Rectal smooth muscle tissue (tissue), 1 donor: Measurements from ENCODE around the gene NDUFC1.
A peak's percentile ranks its signal among the peaks of the same experiment; 100 is the strongest.
"Not testable (repeated sequence)": the region's sequence is repeated elsewhere in the genome, so short reads cannot be mapped to it uniquely, and the experiment has no call there.

ENCODE experiments used
- H3K27ac ChIP-seq: one replicate; pipeline ENCODE4 v1.7.0; 2013; ENCODE audit warnings: low read depth, low read length, inconsistent platforms
- H3K27me3 ChIP-seq: one replicate; pipeline ENCODE4 v1.7.0; 2013; ENCODE audit warnings: low read length; ENCODE audit not compliant: control insufficient read depth, insufficient read depth
- H3K36me3 ChIP-seq: one replicate; pipeline ENCODE4 v1.7.0; 2013; ENCODE audit warnings: low read length; ENCODE audit not compliant: control insufficient read depth, insufficient read depth
- H3K4me1 ChIP-seq: one replicate; pipeline ENCODE4 v1.7.0; 2013; ENCODE audit warnings: low read length; ENCODE audit not compliant: control insufficient read depth, insufficient read depth
- H3K4me3 ChIP-seq: one replicate; pipeline ENCODE4 v1.7.0; 2013; ENCODE audit warnings: low read length
- H3K9ac ChIP-seq: one replicate; pipeline ENCODE4 v1.7.0; 2013; ENCODE audit warnings: low read length

The NDUFC1 gene

GRCh38 chr4:139301821-139302611 is at the start of gene NDUFC1:
Gene NDUFC1 (minus strand): TSS chr4:139302477. CDS start chr4:139295798, 6,679 bp downstream.
- peak within 1 kb of the TSS; percentile 96 for H3K4me3 ChIP-seq
- H3K36me3 ChIP-seq, result peaks cover 4% of the 10 kb centered on the region
- H3K27me3 ChIP-seq, result no peaks in the 10 kb centered on the region
- H3K9ac ChIP-seq, result peak within 1 kb of the TSS; percentile 87
- peaks cover 17% of the 10 kb centered on the region for H3K4me1 ChIP-seq
- H3K27ac ChIP-seq, result peak within 1 kb of the TSS; percentile 98

- no peak overlapping the region for H3K9ac ChIP-seq
- H3K27me3 ChIP-seq, result no peaks in the 10 kb centered on the region
- no peak overlapping the region for H3K27ac ChIP-seq
- no peak overlapping the region for H3K4me3 ChIP-seq
- no peaks in the 10 kb centered on the region for H3K36me3 ChIP-seq
- H3K4me1 ChIP-seq, result no peaks in the 10 kb centered on the region
Measured at GRCh38 chr4:139337612-139338011, 35.3 kb upstream of the NDUFC1 start.

- Histone ChIP-seq H3K9ac (no peak overlapping the region), H3K27ac (no peak overlapping the region), H3K4me3 (no peak overlapping the region), H3K27me3 (no peaks in the 10 kb centered on the region), H3K36me3 (no peaks in the 10 kb centered on the region), H3K4me1 (no peaks in the 10 kb centered on the region)
Measured at GRCh38 chr4:139333046-139333445, 30.8 kb upstream of the NDUFC1 start.

- Histone ChIP-seq H3K4me3 (no peak overlapping the region), H3K36me3 (no peaks in the 10 kb centered on the region), H3K4me1 (no peaks in the 10 kb centered on the region), H3K27ac (no peak overlapping the region), H3K9ac (no peak overlapping the region), H3K27me3 (no peaks in the 10 kb centered on the region)
Measured at GRCh38 chr4:139331185-139331584, 28.9 kb upstream of the NDUFC1 start.

- H3K9ac ChIP-seq, result no peak overlapping the region
- no peak overlapping the region for H3K4me3 ChIP-seq
- no peak overlapping the region for H3K27ac ChIP-seq
- no peaks in the 10 kb centered on the region for H3K4me1 ChIP-seq
- H3K27me3 ChIP-seq, result no peaks in the 10 kb centered on the region
- H3K36me3 ChIP-seq, result no peaks in the 10 kb centered on the region
Measured at GRCh38 chr4:139330283-139330682, 28.0 kb upstream of the NDUFC1 start.

GRCh38 chr4:139329665-139330200 is 27.5 kb upstream of the NDUFC1 start:
- Histone ChIP-seq H3K27me3 (no peaks in the 10 kb centered on the region), H3K36me3 (no peaks in the 10 kb centered on the region), H3K9ac (no peak overlapping the region), H3K4me1 (no peaks in the 10 kb centered on the region), H3K27ac (no peak overlapping the region), H3K4me3 (no peak overlapping the region)

- H3K4me1 ChIP-seq, result no peaks in the 10 kb centered on the region
- no peak overlapping the region for H3K27ac ChIP-seq
- no peaks in the 10 kb centered on the region for H3K27me3 ChIP-seq
- no peak overlapping the region for H3K9ac ChIP-seq
- H3K36me3 ChIP-seq, result no peaks in the 10 kb centered on the region
- H3K4me3 ChIP-seq, result no peak overlapping the region
Measured at GRCh38 chr4:139324620-139325019, 22.3 kb upstream of the NDUFC1 start.

GRCh38 chr4:139322541-139322940 is 20.3 kb upstream of the NDUFC1 start:
- not testable (repeated sequence) for H3K9ac ChIP-seq, H3K27me3 ChIP-seq, H3K4me3 ChIP-seq, H3K27ac ChIP-seq, H3K4me1 ChIP-seq, H3K36me3 ChIP-seq

GRCh38 chr4:139322070-139322469 is 19.8 kb upstream of the NDUFC1 start:
- H3K9ac ChIP-seq, H3K4me3 ChIP-seq, H3K27me3 ChIP-seq, H3K4me1 ChIP-seq, H3K36me3 ChIP-seq, H3K27ac ChIP-seq: not testable (repeated sequence)

GRCh38 chr4:139319571-139319970 is 17.3 kb upstream of the NDUFC1 start:
- Histone ChIP-seq H3K4me3 (no peak overlapping the region), H3K9ac (no peak overlapping the region), H3K36me3 (no peaks in the 10 kb centered on the region), H3K27me3 (no peaks in the 10 kb centered on the region), H3K27ac (no peak overlapping the region), H3K4me1 (no peaks in the 10 kb centered on the region)

- Histone ChIP-seq H3K4me1 (no peaks in the 10 kb centered on the region), H3K27ac (no peak overlapping the region), H3K27me3 (no peaks in the 10 kb centered on the region), H3K9ac (no peak overlapping the region), H3K4me3 (no peak overlapping the region), H3K36me3 (no peaks in the 10 kb centered on the region)
Measured at GRCh38 chr4:139317635-139318034, 15.4 kb upstream of the NDUFC1 start.

GRCh38 chr4:139316733-139317132 is 14.5 kb upstream of the NDUFC1 start:
- Histone ChIP-seq H3K36me3 (no peaks in the 10 kb centered on the region), H3K4me1 (peaks cover 7% of the 10 kb centered on the region), H3K4me3 (no peak overlapping the region), H3K27ac (no peak overlapping the region), H3K9ac (no peak overlapping the region), H3K27me3 (no peaks in the 10 kb centered on the region)

GRCh38 chr4:139315221-139315675 is 13.0 kb upstream of the NDUFC1 start:
- Histone ChIP-seq H3K27ac (no peak overlapping the region), H3K27me3 (no peaks in the 10 kb centered on the region), H3K4me1 (peaks cover 7% of the 10 kb centered on the region), H3K4me3 (no peak overlapping the region), H3K9ac (no peak overlapping the region), H3K36me3 (no peaks in the 10 kb centered on the region)
